GM13976 (cell line): ENCODE results near the gene TBC1D16.

Source experiments
- DNase-seq: peaks from one replicate; pipeline ENCODE4 v3.0.0; 2012; ENCODE audit warnings: low spot score
- in situ Hi-C: fragments of 300-500 bp; cut with MboI; formaldehyde crosslinking; loops from one replicate; pipeline ENCODE4 v1.12.0; 2022; ENCODE audit warnings: low sequenced_read_pairs, mixed read lengths, inconsistent platforms; ENCODE audit not compliant: unreplicated experiment
- TF ChIP-seq, protein P1 (sequence below): IDR thresholded peaks from 2 replicates; pipeline ENCODE4 v1.5.1; 2012; ENCODE audit warnings: borderline replicate concordance, mild to moderate bottlenecking; ENCODE audit not compliant: insufficient read depth; ENCODE audit errors: extremely low read depth, missing control alignments, control extremely low read depth

Gene TBC1D16

DNA sequence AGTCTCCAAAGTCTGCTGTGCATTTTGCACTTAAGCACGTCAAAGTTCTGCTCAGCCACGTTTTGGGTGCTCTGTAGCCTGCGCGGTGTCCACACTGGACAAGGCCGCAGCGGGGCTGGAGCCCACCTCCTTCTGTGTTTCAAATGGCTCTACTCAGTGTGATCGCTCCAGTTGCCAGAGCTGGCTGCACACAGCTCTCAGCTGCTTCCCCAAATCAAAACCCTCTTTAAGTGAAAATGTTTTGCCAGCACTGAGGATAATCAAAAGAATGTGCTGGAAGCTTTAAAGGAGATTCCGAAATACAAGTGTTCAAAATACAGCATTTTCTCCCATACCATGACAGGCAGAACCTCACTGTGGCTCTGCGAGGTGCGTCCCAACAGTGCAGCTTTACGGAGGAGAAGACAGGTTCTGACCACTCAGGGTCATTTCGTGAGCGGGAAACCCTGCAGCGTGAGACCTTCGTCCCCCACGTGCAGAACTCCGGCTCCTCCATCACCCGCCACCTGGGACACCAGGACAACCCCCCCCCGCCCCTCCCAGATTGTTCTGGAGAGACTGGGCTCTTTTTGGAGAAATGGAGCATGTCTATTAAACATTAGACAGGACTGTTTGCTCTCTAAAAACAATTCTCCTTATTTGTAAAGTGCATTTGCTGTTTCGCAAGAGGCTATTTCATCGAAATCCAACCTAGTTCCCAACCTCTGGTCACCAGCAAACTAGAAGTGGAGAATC lies 16.6 kb downstream of the TBC1D16 start:
- TF ChIP-seq, protein P1, sequence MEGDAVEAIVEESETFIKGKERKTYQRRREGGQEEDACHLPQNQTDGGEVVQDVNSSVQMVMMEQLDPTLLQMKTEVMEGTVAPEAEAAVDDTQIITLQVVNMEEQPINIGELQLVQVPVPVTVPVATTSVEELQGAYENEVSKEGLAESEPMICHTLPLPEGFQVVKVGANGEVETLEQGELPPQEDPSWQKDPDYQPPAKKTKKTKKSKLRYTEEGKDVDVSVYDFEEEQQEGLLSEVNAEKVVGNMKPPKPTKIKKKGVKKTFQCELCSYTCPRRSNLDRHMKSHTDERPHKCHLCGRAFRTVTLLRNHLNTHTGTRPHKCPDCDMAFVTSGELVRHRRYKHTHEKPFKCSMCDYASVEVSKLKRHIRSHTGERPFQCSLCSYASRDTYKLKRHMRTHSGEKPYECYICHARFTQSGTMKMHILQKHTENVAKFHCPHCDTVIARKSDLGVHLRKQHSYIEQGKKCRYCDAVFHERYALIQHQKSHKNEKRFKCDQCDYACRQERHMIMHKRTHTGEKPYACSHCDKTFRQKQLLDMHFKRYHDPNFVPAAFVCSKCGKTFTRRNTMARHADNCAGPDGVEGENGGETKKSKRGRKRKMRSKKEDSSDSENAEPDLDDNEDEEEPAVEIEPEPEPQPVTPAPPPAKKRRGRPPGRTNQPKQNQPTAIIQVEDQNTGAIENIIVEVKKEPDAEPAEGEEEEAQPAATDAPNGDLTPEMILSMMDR = no peak
- in situ Hi-C loops = no loop called here
- DNase-seq = no peak

GRCh38 chr17:80017226-80018010 lies 18.3 kb downstream of the TBC1D16 start:
- in situ Hi-C loops = no loop called here
- DNase-seq = no peak
- TF ChIP-seq, protein P1 = no peak

- TF ChIP-seq, protein P1 = no peak
- in situ Hi-C loops = no loop called here
- DNase-seq = no peak
Observed at GRCh38 chr17:80012765-80013741, 22.6 kb downstream of the TBC1D16 start.

DNA sequence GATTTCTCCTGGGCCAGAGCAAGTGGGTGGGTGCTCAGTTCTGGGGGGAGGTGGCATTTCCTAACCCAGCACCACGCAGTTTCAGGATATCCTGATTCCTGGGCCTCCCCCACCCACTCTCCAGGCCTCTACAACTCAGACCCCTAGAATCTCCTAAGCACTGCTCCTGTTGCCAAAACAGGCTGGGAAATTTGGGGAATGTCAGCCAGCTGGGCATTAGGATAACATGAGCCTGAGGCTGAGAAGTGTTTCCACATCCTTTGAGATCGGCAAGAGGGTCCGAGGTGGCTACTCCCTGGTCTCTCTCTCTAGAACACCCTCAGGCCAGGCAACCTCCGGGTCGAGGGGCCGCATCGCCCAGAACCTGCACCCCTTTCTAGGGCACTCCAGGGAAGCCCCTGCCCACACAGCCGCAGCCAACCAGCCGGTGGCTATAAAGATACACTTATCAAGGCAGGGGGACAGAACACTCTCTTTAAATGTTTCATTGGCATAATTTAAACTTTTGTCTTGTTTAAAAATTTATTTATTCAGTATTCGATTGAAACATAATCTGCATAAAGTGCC lies 23.6 kb downstream of the TBC1D16 start:
- TF ChIP-seq, protein P1 = no peak
- no peak for DNase-seq
- in situ Hi-C loops = no loop called here

GRCh38 chr17:80010283-80010858 lies 25.3 kb downstream of the TBC1D16 start:
- DNase-seq = no peak
- in situ Hi-C loops = no loop called here
- TF ChIP-seq, protein P1 = no peak
